Prostate gland (tissue), 2 donors: Measurements from ENCODE around the gene WDR13. TPM values are rescaled to one million over a fixed set of nuclear protein-coding genes. Genes with fewer than 3 reads are reported as not detected.

Experiments used
- DNase-seq: peaks from one replicate; pipeline ENCODE4 v3.0.0-alpha.2; 2019; ENCODE audit warnings: low spot score
- H3K27ac ChIP-seq, 2 donors: fragments of 200-600 bp; sonication (generic); 2 replicates each; pipeline ENCODE4 v1.5.1; 2017 to 2019
- H3K27me3 ChIP-seq: fragments of 200-600 bp; sonication (generic); replicated peaks from 2 replicates; pipeline ENCODE4 v1.5.1; 2019; ENCODE audit not compliant: insufficient read depth
- H3K36me3 ChIP-seq, 2 donors: fragments of 200-600 bp; sonication (generic); 1 replicate in 1 of 2; 2 replicates in 1 of 2; pipeline versions ENCODE4 v1.5.1 to v1.8.1; 2017 to 2019
- H3K4me1 ChIP-seq: fragments of 200-600 bp; sonication (generic); replicated peaks from 2 replicates; pipeline ENCODE4 v1.5.1; 2019
- H3K4me3 ChIP-seq, 2 donors: fragments of 200-600 bp; sonication (generic); 2 replicates each; pipeline ENCODE4 v1.5.1; 2017 to 2019
- H3K9me3 ChIP-seq: fragments of 200-600 bp; sonication (generic); 2 replicates; pipeline ENCODE4 v1.5.1; 2017
- POLR2A ChIP-seq: fragments of 450-650 bp; IDR thresholded peaks from one replicate; pipeline ENCODE4 v1.6.1; 2016; ENCODE audit warnings: antibody characterized with exemption, mild to moderate bottlenecking
- POLR2AphosphoS5 ChIP-seq: sonication (generic); formaldehyde crosslinking; IDR thresholded peaks from one replicate; pipeline ENCODE4 v1.6.1; 2017; ENCODE audit warnings: antibody characterized with exemption
- WGBS: methylation state at CpG from one replicate; pipeline ENCODE4 v1.1.5; 2018; 5-methylcytosine and 5-hydroxymethylcytosine counted together
- intact Hi-C: fragments of 100-400 bp; cut with DNase I; formaldehyde crosslinking; loops from one replicate; pipeline ENCODE4 v1.14.2; 2022
- total RNA-seq, 2 donors: library from RNA; depleted of rRNA; stranded (reverse); fragments of >200 nt; gene quantifications; one replicate each; pipeline ENCODE4 v1.1.0, GENCODE V29; 2016
- TF ChIP-seq, protein P1 (sequence below), 4 experiments: fragments of 200-600 bp in 2 of 4; fragments of 450-650 bp in 2 of 4; sonication (generic) in 2 of 4; IDR thresholded peaks; 1 replicate in 3 of 4; 2 replicates in 1 of 4; pipeline ENCODE4 v1.5.1; 2016 to 2019; ENCODE audit warnings: antibody characterized with exemption in 4 of 4, mild to moderate bottlenecking in 2 of 4, moderate library complexity in 2 of 4

Gene WDR13
- total RNA-seq, 2 donors from 2014 or later, result 102 to 190 TPM

- H3K27me3 ChIP-seq, result no peaks in the 10 kb centered on the region
- H3K4me3 ChIP-seq, result no peak overlapping the region
- intact Hi-C loops, result no loop called here
- H3K36me3 ChIP-seq, result no peaks in the 10 kb centered on the region
- WGBS, result 87% methylated on average over 6 of the region's 6 CpGs
- no peak for TF ChIP-seq POLR2A
- TF ChIP-seq, protein P1, sequence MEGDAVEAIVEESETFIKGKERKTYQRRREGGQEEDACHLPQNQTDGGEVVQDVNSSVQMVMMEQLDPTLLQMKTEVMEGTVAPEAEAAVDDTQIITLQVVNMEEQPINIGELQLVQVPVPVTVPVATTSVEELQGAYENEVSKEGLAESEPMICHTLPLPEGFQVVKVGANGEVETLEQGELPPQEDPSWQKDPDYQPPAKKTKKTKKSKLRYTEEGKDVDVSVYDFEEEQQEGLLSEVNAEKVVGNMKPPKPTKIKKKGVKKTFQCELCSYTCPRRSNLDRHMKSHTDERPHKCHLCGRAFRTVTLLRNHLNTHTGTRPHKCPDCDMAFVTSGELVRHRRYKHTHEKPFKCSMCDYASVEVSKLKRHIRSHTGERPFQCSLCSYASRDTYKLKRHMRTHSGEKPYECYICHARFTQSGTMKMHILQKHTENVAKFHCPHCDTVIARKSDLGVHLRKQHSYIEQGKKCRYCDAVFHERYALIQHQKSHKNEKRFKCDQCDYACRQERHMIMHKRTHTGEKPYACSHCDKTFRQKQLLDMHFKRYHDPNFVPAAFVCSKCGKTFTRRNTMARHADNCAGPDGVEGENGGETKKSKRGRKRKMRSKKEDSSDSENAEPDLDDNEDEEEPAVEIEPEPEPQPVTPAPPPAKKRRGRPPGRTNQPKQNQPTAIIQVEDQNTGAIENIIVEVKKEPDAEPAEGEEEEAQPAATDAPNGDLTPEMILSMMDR (IDR thresholded peaks at IDR 0.05), result no peak
- TF ChIP-seq POLR2AphosphoS5, result no peak
- DNase-seq, result no peak
- no peaks in the 10 kb centered on the region for H3K9me3 ChIP-seq
- H3K4me1 ChIP-seq, result no peaks in the 10 kb centered on the region
- no peak overlapping the region for H3K27ac ChIP-seq
Observed at GRCh38 chrX:48613502-48614160, 16.3 kb downstream of the WDR13 start.

GRCh38 chrX:48616576-48616975, 19.3 kb downstream of the WDR13 start:
- TF ChIP-seq, protein P1 (IDR thresholded peaks at IDR 0.05), result no peak
- no peak for TF ChIP-seq POLR2A
- TF ChIP-seq POLR2AphosphoS5, result no peak
- Histone ChIP-seq H3K36me3 (no peaks in the 10 kb centered on the region), H3K4me1 (no peaks in the 10 kb centered on the region), H3K4me3 (no peak overlapping the region), H3K27me3 (no peaks in the 10 kb centered on the region), H3K9me3 (no peaks in the 10 kb centered on the region), H3K27ac (no peak overlapping the region)
- intact Hi-C loops, result no loop called here
- DNase-seq, result no peak
- WGBS, result 53% methylated on average over 5 of the region's 5 CpGs

- Histone ChIP-seq H3K4me1 (no peaks in the 10 kb centered on the region), H3K27me3 (no peaks in the 10 kb centered on the region), H3K4me3 (no peak overlapping the region), H3K9me3 (no peaks in the 10 kb centered on the region), H3K27ac (no peak overlapping the region), H3K36me3 (no peaks in the 10 kb centered on the region)
- WGBS, result 51% methylated on average over 8 of the region's 8 CpGs
- intact Hi-C loops, result no loop called here
- no peak for DNase-seq
- TF ChIP-seq, protein P1 (IDR thresholded peaks at IDR 0.05), result no peak
- no peak for TF ChIP-seq POLR2AphosphoS5
- TF ChIP-seq POLR2A, result no peak
Observed at GRCh38 chrX:48617542-48618340, 20.4 kb downstream of the WDR13 start.

DNA sequence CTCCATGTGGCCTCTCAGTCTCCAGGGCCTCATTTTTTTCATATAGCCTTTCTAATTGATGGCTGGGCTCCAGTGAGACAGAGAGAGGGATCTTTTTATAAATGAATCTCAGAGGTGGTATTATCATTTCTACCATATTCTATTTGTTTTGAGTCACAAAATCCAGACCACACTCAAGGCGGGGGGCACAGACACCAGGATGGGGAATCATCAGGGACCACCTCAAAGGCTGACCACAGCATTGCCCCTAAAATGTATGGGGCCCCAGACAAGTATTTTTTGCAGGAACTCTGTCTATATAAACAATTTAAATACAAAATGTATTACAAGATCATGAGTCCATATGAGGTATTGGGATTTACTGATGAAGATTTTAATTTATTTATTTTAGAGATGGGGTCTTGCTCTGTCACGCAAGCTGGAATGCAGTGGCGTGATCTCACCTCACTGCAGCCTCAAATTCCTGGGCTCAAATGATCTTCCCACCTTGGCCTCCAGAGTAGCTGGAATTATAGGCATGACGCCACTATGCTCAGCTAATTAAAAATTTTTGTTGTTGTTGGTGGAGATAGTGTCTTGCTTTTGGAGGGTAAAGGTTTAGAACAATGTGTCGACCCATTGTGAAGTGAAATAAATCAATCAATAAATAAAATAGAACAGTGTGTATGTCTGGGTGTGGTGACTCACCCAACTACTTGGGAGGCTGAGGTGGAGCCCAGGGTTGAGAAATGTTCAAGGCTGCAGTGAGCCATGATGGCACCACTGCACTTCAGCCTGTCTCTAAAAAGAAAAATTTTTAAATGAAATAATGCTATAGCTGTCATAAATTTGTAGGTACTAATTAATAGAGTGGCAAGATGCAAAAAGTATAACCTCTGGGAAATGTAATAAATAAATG, 29.4 kb downstream of the WDR13 start:
- Histone ChIP-seq H3K4me3 (no peak overlapping the region), H3K36me3 (no peaks in the 10 kb centered on the region), H3K27ac (no peak overlapping the region), H3K4me1 (no peaks in the 10 kb centered on the region), H3K27me3 (no peaks in the 10 kb centered on the region), H3K9me3 (no peaks in the 10 kb centered on the region)
- DNase-seq, result no peak
- 58% methylated on average over 5 of the region's 5 CpGs for WGBS
- intact Hi-C loops, result no loop called here
- TF ChIP-seq, protein P1 (IDR thresholded peaks at IDR 0.05), result no peak
- TF ChIP-seq POLR2A, result no peak
- no peak for TF ChIP-seq POLR2AphosphoS5
